Stimulated activated CD4-positive, alpha-beta T cell treated with anti-CD3 and anti-CD28 coated beads, Interleukin-12 subunit alpha, Interleukin-12 subunit beta, amount 100 ng/mL, for 24 hours (primary cell): Measurements from ENCODE around the gene TCP11L1.
"Not testable (repeated sequence)": the region's sequence is repeated elsewhere in the genome, so short reads cannot be mapped to it uniquely, and the experiment has no call there.

Experiments used
- DNase-seq, 2 experiments: peaks; one replicate each; pipeline ENCODE4 v3.0.0-alpha.2; 2020; ENCODE audit warnings: low read depth in 2 of 2

The TCP11L1 gene

GRCh38 chr11:33065445-33066178 is 26.2 kb downstream of the TCP11L1 start:
- DNase-seq: peak; percentile 56 to 63

- no peak for DNase-seq
These were observed 27.9 kb downstream of the TCP11L1 start for GRCh38 chr11:33067294-33067693.

GRCh38 chr11:33068611-33069340 is 29.4 kb downstream of the TCP11L1 start:
- DNase-seq: no peak

GRCh38 chr11:33072465-33072864 is 33.1 kb downstream of the TCP11L1 start:
- DNase-seq: no peak

- DNase-seq: no peak
These were observed 44.5 kb downstream of the TCP11L1 start for GRCh38 chr11:33083918-33084317.

GRCh38 chr11:33086017-33086416 is 46.6 kb downstream of the TCP11L1 start:
- DNase-seq: no peak

- DNase-seq: no peak
These were observed 50.4 kb downstream of the TCP11L1 start for GRCh38 chr11:33089776-33090175.

- no peak for DNase-seq
These were observed 54.8 kb downstream of the TCP11L1 start for GRCh38 chr11:33094157-33094556.

GRCh38 chr11:33103836-33104235 is 64.5 kb downstream of the TCP11L1 start:
- DNase-seq: no peak

GRCh38 chr11:33109294-33109895 is 70.0 kb downstream of the TCP11L1 start:
- no peak for DNase-seq

- no peak for DNase-seq
These were observed 70.7 kb downstream of the TCP11L1 start for GRCh38 chr11:33110083-33110482.

GRCh38 chr11:33116535-33116934 is 77.2 kb downstream of the TCP11L1 start:
- no peak for DNase-seq

- not testable (repeated sequence) for DNase-seq
These were observed 83.3 kb downstream of the TCP11L1 start for GRCh38 chr11:33122696-33123095.
